ENCODE data around the gene MLLT6.

- TF ChIP-seq CTCF (conservative IDR thresholded peaks at IDR 0.05) (no peak), EZH2 (IDR thresholded peaks at IDR 0.05; ENCODE audit: low read depth) (no peak)
Measured at GRCh38 chr17:38730526-38731379, 25.7 kb downstream of the MLLT6 start.

All from PC-9 (cell line).